Gastrocnemius medialis (tissue), 4 donors: ENCODE results near the gene MAP2K6.

ENCODE experiments used
- POLR2A ChIP-seq, 2 donors: fragments of 450-650 bp; IDR thresholded peaks; one replicate each; pipeline ENCODE4 v1.6.1; 2017; ENCODE audit warnings: antibody characterized with exemption in 2 of 2, mild to moderate bottlenecking in 2 of 2, moderate library complexity in 2 of 2
- TF ChIP-seq, protein P1 (sequence below), 5 experiments: fragments of 450-650 bp in 3 of 5; fragments of 200-600 bp in 2 of 5; sonication (generic) in 2 of 5; IDR thresholded peaks in 4 of 5; conservative IDR thresholded peaks in 1 of 5; 1 replicate in 4 of 5; 2 replicates in 1 of 5; pipeline ENCODE4 v1.5.1; 2016 to 2019; ENCODE audit warnings: antibody characterized with exemption in 5 of 5, mild to moderate bottlenecking in 3 of 5, moderate library complexity in 3 of 5

- TF ChIP-seq POLR2A (IDR thresholded peaks at IDR 0.05), result peak; percentile 78 to 89
- TF ChIP-seq, protein P1, sequence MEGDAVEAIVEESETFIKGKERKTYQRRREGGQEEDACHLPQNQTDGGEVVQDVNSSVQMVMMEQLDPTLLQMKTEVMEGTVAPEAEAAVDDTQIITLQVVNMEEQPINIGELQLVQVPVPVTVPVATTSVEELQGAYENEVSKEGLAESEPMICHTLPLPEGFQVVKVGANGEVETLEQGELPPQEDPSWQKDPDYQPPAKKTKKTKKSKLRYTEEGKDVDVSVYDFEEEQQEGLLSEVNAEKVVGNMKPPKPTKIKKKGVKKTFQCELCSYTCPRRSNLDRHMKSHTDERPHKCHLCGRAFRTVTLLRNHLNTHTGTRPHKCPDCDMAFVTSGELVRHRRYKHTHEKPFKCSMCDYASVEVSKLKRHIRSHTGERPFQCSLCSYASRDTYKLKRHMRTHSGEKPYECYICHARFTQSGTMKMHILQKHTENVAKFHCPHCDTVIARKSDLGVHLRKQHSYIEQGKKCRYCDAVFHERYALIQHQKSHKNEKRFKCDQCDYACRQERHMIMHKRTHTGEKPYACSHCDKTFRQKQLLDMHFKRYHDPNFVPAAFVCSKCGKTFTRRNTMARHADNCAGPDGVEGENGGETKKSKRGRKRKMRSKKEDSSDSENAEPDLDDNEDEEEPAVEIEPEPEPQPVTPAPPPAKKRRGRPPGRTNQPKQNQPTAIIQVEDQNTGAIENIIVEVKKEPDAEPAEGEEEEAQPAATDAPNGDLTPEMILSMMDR (IDR thresholded peaks at IDR 0.05 in 4 of 5, conservative IDR thresholded peaks at IDR 0.05 in 1 of 5), result no peak
These were observed 65.7 kb downstream of the MAP2K6 start for GRCh38 chr17:69480245-69480644.
